Stimulated activated CD8-positive, alpha-beta memory T cell treated with anti-CD3 and anti-CD28 coated beads, Interleukin-15, amount 100 ng/mL, for 1 hour (primary cell): ENCODE results near the gene ARL5C.
"Not testable (repeated sequence)": the region's sequence is repeated elsewhere in the genome, so short reads cannot be mapped to it uniquely, and the experiment has no call there.

Source experiments
- DNase-seq: peaks from one replicate; pipeline ENCODE4 v3.0.0-alpha.2; 2020; ENCODE audit warnings: low read depth

Gene ARL5C

GRCh38 chr17:39141294-39141693 lies 24.7 kb downstream of the ARL5C start:
- no peak for DNase-seq

- no peak for DNase-seq
Observed at GRCh38 chr17:39139561-39139960, 26.4 kb downstream of the ARL5C start.

- no peak for DNase-seq
Observed at GRCh38 chr17:39139161-39139511, 26.8 kb downstream of the ARL5C start.

GRCh38 chr17:39138431-39139160 lies 27.4 kb downstream of the ARL5C start:
- no peak for DNase-seq

- DNase-seq: no peak
Observed at GRCh38 chr17:39134878-39135277, 31.1 kb downstream of the ARL5C start.

GRCh38 chr17:39132192-39132610 lies 33.8 kb downstream of the ARL5C start:
- no peak for DNase-seq

- DNase-seq: no peak
Observed at GRCh38 chr17:39131616-39132015, 34.3 kb downstream of the ARL5C start.

- DNase-seq: no peak
Observed at GRCh38 chr17:39130205-39130604, 35.8 kb downstream of the ARL5C start.

- not testable (repeated sequence) for DNase-seq
Observed at GRCh38 chr17:39129544-39129943, 36.4 kb downstream of the ARL5C start.

- DNase-seq: no peak
Observed at GRCh38 chr17:39126436-39126835, 39.5 kb downstream of the ARL5C start.

GRCh38 chr17:39125143-39125875 lies 40.7 kb downstream of the ARL5C start:
- DNase-seq: no peak

- no peak for DNase-seq
Observed at GRCh38 chr17:39123627-39124026, 42.3 kb downstream of the ARL5C start.

- no peak for DNase-seq
Observed at GRCh38 chr17:39122991-39123390, 43.0 kb downstream of the ARL5C start.

GRCh38 chr17:39121919-39122318 lies 44.0 kb downstream of the ARL5C start:
- DNase-seq: not testable (repeated sequence)

GRCh38 chr17:39118674-39119419 lies 47.1 kb downstream of the ARL5C start:
- DNase-seq: no peak

GRCh38 chr17:39116224-39116623 lies 49.7 kb downstream of the ARL5C start:
- no peak for DNase-seq

GRCh38 chr17:39115135-39115534 lies 50.8 kb downstream of the ARL5C start:
- DNase-seq: no peak

- DNase-seq: no peak
Observed at GRCh38 chr17:39114723-39115122, 51.2 kb downstream of the ARL5C start.

- DNase-seq: no peak
Observed at GRCh38 chr17:39113871-39114270, 52.1 kb downstream of the ARL5C start.

GRCh38 chr17:39110435-39111136 lies 55.4 kb downstream of the ARL5C start:
- DNase-seq: no peak

GRCh38 chr17:39108461-39109375 lies 57.2 kb downstream of the ARL5C start:
- DNase-seq: no peak
